ENCODE data around the gene NELL1.

DNA sequence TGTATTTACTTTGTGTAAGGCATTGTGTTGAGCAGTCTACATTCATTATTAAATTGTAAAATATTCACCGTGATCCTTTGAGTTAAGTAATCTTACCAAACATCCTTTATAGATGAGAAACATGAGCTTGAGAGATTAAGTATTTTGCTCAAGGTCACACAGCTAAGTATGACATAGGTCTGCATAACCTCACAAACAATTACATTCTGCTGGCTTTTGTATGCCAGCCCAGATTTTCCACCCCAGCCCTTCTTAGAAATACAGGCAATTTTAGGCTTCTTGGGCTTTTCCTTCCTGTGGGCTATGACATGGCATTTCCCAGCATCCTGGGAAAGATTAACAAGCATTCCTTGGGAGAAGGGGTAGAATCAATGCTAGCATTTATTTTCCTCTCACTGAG lies 357.3 kb downstream of the NELL1 start:
- TF ChIP-seq, protein P1, sequence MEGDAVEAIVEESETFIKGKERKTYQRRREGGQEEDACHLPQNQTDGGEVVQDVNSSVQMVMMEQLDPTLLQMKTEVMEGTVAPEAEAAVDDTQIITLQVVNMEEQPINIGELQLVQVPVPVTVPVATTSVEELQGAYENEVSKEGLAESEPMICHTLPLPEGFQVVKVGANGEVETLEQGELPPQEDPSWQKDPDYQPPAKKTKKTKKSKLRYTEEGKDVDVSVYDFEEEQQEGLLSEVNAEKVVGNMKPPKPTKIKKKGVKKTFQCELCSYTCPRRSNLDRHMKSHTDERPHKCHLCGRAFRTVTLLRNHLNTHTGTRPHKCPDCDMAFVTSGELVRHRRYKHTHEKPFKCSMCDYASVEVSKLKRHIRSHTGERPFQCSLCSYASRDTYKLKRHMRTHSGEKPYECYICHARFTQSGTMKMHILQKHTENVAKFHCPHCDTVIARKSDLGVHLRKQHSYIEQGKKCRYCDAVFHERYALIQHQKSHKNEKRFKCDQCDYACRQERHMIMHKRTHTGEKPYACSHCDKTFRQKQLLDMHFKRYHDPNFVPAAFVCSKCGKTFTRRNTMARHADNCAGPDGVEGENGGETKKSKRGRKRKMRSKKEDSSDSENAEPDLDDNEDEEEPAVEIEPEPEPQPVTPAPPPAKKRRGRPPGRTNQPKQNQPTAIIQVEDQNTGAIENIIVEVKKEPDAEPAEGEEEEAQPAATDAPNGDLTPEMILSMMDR (IDR thresholded peaks at IDR 0.05): no peak
- no peak for TF ChIP-seq POLR2A (IDR thresholded peaks at IDR 0.05)
